Activated CD8-positive, alpha-beta T cell treated with anti-CD3 and anti-CD28 coated beads for 36 hours (primary cell): Measurements from ENCODE around the gene KNSTRN. TPM values are rescaled to one million over a fixed set of nuclear protein-coding genes. Genes with fewer than 3 reads are reported as not detected.

ENCODE experiments used
- ATAC-seq: fragments of 200-7000 bp; cut with Tn5 transposase; one replicate; pipeline ENCODE4 v1.10.0; 2021; ENCODE audit warnings: mild to moderate bottlenecking, moderate library complexity
- CTCF ChIA-PET: fragments of 350-600 bp; sonication (Branson Sonifier 250); formaldehyde crosslinking; loops from one replicate; lab custom pipeline; 2021; ENCODE audit warnings: antibody characterized with exemption; lab: Charles Lee
- POLR2A ChIA-PET: fragments of 350-600 bp; sonication (Branson Sonifier 250); formaldehyde crosslinking; loops from one replicate; lab custom pipeline; 2021; ENCODE audit warnings: antibody characterized with exemption; lab: Charles Lee
- DNase-seq: peaks from one replicate; pipeline ENCODE4 v3.0.0-alpha.2; 2020
- H3K27ac Mint-ChIP-seq: one replicate; pipeline ENCODE4 v1.8.0; 2021; ENCODE audit warnings: mild to moderate bottlenecking, mixed read lengths
- H3K27me3 Mint-ChIP-seq: one replicate; pipeline ENCODE4 v1.8.0; 2021; ENCODE audit warnings: mixed read lengths
- H3K36me3 Mint-ChIP-seq: one replicate; pipeline ENCODE4 v1.8.0; 2021; ENCODE audit warnings: low read depth, mixed read lengths
- H3K4me1 Mint-ChIP-seq: one replicate; pipeline ENCODE4 v1.8.0; 2021; ENCODE audit warnings: low read depth, mixed read lengths
- H3K4me3 Mint-ChIP-seq: one replicate; pipeline ENCODE4 v1.8.0; 2021; ENCODE audit warnings: mild to moderate bottlenecking, moderate library complexity, mixed read lengths
- H3K9me3 Mint-ChIP-seq: one replicate; pipeline ENCODE4 v1.8.0; 2021; ENCODE audit warnings: mixed read lengths
- intact Hi-C: fragments of 100-400 bp; cut with micrococcal nuclease; formaldehyde crosslinking; loops from one replicate; pipeline ENCODE4 v1.10.0; 2022
- total RNA-seq, 2 experiments: library from RNA; stranded (reverse); gene quantifications; one replicate each; pipeline ENCODE4 v1.2.3, GENCODE V29; 2021
- TF ChIP-seq, protein P1 (sequence below): fragments of 200-600 bp; IDR thresholded peaks from one replicate; pipeline ENCODE4 v1.8.0; 2022; ENCODE audit warnings: antibody characterized with exemption, mild to moderate bottlenecking

Gene KNSTRN
- total RNA-seq, 2 experiments from 2014 or later, result 54.2 to 55.0 TPM

DNA sequence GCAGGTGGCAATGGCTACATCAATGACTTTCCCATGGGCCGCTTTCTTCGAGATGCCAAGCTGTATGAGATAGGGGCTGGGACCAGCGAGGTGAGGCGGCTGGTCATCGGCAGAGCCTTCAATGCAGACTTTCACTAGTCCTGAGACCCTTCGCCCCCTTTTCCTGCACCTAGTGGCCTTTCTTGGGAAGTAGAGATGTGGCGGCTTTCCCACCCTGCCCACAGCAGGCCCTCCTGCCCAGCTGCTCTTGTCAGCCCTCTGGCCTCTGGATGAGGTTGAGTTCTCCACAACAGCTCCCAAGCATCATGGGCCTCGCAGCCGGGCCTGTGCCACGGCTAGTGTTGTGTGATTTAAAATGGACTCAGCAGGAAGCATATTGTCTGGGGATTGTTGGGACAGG is 35.6 kb downstream of the KNSTRN start:
- ChIA-PET POLR2A (interaction anchor here (1.0 kb wide), 1 partner anchor 61 kb away, joined by 4 read pairs; no protein-coding TSS in a partner anchor), CTCF (interaction anchor here (1.0 to 12.3 kb wide), 2 partner anchors 78 to 108 kb away, joined by 3 to 205 read pairs; partner anchors contain the start of gene CCDC9B)
- Mint-ChIP-seq H3K36me3 (peaks cover 14% of the 10 kb centered on the region), H3K27me3 (no peaks in the 10 kb centered on the region), H3K9me3 (no peaks in the 10 kb centered on the region), H3K4me1 (peaks cover 5% of the 10 kb centered on the region), H3K27ac (no peak overlapping the region), H3K4me3 (no peak overlapping the region)
- intact Hi-C loops, result no loop called here
- ATAC-seq (no peak), DNase-seq (no peak)
- TF ChIP-seq, protein P1, sequence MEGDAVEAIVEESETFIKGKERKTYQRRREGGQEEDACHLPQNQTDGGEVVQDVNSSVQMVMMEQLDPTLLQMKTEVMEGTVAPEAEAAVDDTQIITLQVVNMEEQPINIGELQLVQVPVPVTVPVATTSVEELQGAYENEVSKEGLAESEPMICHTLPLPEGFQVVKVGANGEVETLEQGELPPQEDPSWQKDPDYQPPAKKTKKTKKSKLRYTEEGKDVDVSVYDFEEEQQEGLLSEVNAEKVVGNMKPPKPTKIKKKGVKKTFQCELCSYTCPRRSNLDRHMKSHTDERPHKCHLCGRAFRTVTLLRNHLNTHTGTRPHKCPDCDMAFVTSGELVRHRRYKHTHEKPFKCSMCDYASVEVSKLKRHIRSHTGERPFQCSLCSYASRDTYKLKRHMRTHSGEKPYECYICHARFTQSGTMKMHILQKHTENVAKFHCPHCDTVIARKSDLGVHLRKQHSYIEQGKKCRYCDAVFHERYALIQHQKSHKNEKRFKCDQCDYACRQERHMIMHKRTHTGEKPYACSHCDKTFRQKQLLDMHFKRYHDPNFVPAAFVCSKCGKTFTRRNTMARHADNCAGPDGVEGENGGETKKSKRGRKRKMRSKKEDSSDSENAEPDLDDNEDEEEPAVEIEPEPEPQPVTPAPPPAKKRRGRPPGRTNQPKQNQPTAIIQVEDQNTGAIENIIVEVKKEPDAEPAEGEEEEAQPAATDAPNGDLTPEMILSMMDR, result no peak

DNA sequence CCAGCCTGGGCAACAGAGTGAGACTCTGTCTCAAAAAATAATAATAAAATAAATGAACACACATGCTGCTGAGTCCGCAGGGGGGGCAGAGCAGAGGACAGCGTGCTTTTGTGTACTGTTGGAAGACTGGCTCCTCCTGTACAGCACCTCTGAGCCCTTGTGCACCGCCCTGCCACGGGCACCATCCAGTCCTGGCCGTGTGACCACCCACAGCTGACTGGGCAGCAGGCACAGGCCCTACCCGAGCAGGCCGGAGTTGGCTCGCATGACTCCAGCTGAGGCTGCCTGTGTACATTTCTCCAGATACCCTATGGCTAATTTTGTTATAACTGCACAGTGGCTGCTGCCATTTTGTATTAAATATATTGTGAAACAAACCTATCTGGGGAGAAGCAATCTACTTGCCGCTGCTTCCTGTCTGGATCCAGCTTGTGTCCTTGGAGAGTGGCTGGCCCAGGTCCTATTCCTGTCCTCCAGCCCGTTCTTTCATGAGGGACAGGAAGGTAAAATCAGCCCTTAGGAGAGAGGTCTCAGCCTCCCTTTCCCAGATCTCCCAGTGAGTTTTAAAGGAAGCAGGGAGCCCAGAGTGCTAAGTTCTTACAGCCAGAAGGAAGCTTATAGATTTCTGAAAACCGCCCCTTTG is 37.7 kb downstream of the KNSTRN start:
- peaks cover 5% of the 10 kb centered on the region for H3K4me1 Mint-ChIP-seq
- no peak for ATAC-seq
- CTCF ChIA-PET, result interaction anchor here (0.6 to 12.3 kb wide), 9 partner anchors 23 to 193 kb away, joined by 3 to 205 read pairs (median 5); partner anchors contain the start of genes CCDC9B and DISP2

DNA sequence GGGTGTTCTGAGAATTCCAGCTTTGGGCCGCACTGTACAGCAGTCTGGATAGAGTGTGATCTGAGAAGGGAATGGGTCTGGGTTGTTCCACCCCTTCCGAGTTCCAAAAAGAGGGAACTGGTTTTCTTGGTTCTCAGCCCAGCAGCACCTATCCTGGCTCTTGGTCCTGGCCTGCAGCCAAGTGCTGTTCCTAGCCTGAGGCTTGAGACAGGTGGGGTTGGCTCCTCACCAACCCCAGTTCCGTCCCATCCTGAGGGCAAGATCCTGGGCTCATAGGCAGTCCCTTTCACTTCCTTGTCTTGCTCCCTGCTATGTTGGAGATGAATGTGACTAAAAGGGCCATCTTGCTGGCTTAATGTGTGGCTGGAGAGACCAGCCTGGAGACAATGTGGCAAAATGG is 38.3 kb downstream of the KNSTRN start:
- peaks cover 3% of the 10 kb centered on the region for H3K36me3 Mint-ChIP-seq
- no peak for DNase-seq
- intact Hi-C loops, result loop anchor here (2.0 kb wide), 1 partner anchor 76 kb away; no protein-coding TSS in a partner anchor

More for the DNA sequence above, 37.7 kb downstream of the KNSTRN start:
- TF ChIP-seq, protein P1, result no peak
- intact Hi-C loops, result loop anchor here (2.0 kb wide), 1 partner anchor 75 kb away; no protein-coding TSS in a partner anchor
- POLR2A ChIA-PET, result interaction anchor here (0.6 to 2.7 kb wide), 8 partner anchors 10 to 97 kb away, joined by 3 to 7 read pairs (median 4); no protein-coding TSS in a partner anchor
- no peaks in the 10 kb centered on the region for H3K27me3 Mint-ChIP-seq
- H3K9me3 Mint-ChIP-seq, result no peaks in the 10 kb centered on the region
- no peak overlapping the region for H3K27ac Mint-ChIP-seq
- peaks cover 9% of the 10 kb centered on the region for H3K36me3 Mint-ChIP-seq
- no peak for DNase-seq
- no peak overlapping the region for H3K4me3 Mint-ChIP-seq

DNA sequence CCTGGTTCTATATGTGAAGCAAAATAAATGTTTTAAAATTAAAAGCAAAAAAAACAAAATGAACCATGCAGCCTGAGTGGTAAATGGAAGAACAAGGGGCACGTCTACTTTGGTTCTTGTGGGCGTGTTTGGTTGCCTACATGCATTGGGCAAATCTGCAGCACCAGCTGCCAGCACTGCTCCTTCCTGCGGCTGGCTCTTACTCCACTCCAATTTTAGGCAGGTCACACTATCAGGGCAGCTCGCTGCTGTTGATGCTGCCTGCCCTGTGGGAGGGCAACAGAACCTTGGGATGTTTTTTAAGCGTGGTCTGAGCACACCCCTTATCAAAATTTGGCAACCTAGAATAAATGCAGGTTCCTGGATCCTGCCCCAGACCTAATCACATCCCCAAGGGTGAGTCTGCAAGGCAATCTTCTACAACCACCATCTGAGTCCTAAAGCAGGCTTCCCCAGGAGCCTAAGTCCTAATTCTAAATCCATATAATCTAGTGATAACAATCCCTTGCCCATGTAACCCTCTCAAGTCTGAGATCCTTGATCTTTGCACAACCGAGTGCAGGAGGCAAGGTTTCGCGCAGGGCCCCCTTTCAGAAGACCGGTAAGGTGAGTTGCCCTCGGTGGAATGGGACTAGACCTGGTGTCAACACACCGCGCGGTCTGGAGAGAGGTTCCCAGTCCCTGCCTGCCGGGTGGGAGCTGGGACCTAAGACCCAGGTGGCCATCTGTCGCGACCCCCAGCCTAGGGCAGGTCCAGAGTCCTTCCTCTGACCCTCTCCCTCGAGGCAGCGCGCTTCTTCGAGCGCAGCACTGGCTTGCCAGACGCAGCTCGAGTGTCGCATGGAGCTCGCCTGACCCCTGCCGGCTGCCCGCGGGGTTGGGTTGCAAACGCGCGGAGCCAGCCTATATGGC is 39.0 kb downstream of the KNSTRN start:
- DNase-seq (peak; percentile 86), ATAC-seq (peak; percentile 99)
- H3K4me3 Mint-ChIP-seq, result no peak overlapping the region
- no peaks in the 10 kb centered on the region for H3K27me3 Mint-ChIP-seq
- peaks cover 5% of the 10 kb centered on the region for H3K4me1 Mint-ChIP-seq
- no peak overlapping the region for H3K27ac Mint-ChIP-seq
- intact Hi-C loops, result loop anchor here (2.0 kb wide), 1 partner anchor 77 kb away; no protein-coding TSS in a partner anchor
- ChIA-PET CTCF (interaction anchor here (0.6 to 12.3 kb wide), 35 partner anchors 12 to 147 kb away, joined by 3 to 205 read pairs (median 5); partner anchors contain the start of genes BAHD1, CCDC9B, DISP2 and INAFM2), POLR2A (interaction anchor here (0.8 to 2.7 kb wide), 4 partner anchors 54 to 83 kb away, joined by 3 to 7 read pairs (median 4); no protein-coding TSS in a partner anchor)
- H3K9me3 Mint-ChIP-seq, result no peaks in the 10 kb centered on the region
- H3K36me3 Mint-ChIP-seq, result peaks cover 2% of the 10 kb centered on the region
- TF ChIP-seq, protein P1, result peak; percentile 96

More for the DNA sequence above, 38.3 kb downstream of the KNSTRN start:
- no peaks in the 10 kb centered on the region for H3K27me3 Mint-ChIP-seq
- CTCF ChIA-PET, result interaction anchor here (1.0 to 12.3 kb wide), 15 partner anchors 15 to 146 kb away, joined by 3 to 205 read pairs (median 7); partner anchors contain the start of genes BAHD1, CCDC9B, DISP2 and IVD
- TF ChIP-seq, protein P1, result no peak
- no peak overlapping the region for H3K27ac Mint-ChIP-seq
- no peaks in the 10 kb centered on the region for H3K9me3 Mint-ChIP-seq
- POLR2A ChIA-PET, result interaction anchor here (0.6 to 2.7 kb wide), 6 partner anchors 12 to 98 kb away, joined by 3 to 7 read pairs (median 3); no protein-coding TSS in a partner anchor
- H3K4me3 Mint-ChIP-seq, result no peak overlapping the region
- no peak for ATAC-seq
- peaks cover 5% of the 10 kb centered on the region for H3K4me1 Mint-ChIP-seq
